T-cell (primary cell): Measurements from ENCODE around the gene UBALD2. TPM values are rescaled to one million over a fixed set of nuclear protein-coding genes. Genes with fewer than 3 reads are reported as not detected.

Experiments
- ATAC-seq, 4 experiments: fragments of 200-7000 bp in 3 of 4; fragments of 150-1000 bp in 1 of 4; cut with Tn5 transposase; replicated peaks in 1 of 4; 1 replicate in 3 of 4; 2 replicates in 1 of 4; pipeline ENCODE4 v1.10.0; 2021; ENCODE audit warnings: moderate library complexity in 3 of 4, mild to moderate bottlenecking in 2 of 4, moderate number of reproducible peaks in 1 of 4
- CTCF ChIA-PET, 2 donors: fragments of 300-600 bp; sonication (Branson Sonifier 250); formaldehyde crosslinking; loops; one replicate each; lab custom pipeline; 2022; ENCODE audit warnings: antibody characterized with exemption in 2 of 2; lab: Charles Lee
- POLR2A ChIA-PET, 2 donors: fragments of 300-600 bp; sonication (Branson Sonifier 250); formaldehyde crosslinking; loops; one replicate each; lab custom pipeline; 2022; ENCODE audit warnings: antibody characterized with exemption in 2 of 2; lab: Charles Lee
- DNase-seq, 35 experiments: peaks; one replicate each; pipeline versions ENCODE4 v3.0.0 to v3.0.0-alpha.2; 2013 to 2023
- H3K27ac ChIP-seq: one replicate; pipeline ENCODE4 v1.5.1; 2013; ENCODE audit warnings: low read length
- H3K27me3 ChIP-seq, 2 experiments: replicated peaks in 1 of 2; 1 replicate in 1 of 2; 2 replicates in 1 of 2; pipeline versions ENCODE4 v1.6.1 to v1.7.0; 2013; ENCODE audit warnings: low read length in 1 of 2, mixed read lengths in 1 of 2; ENCODE audit not compliant: control insufficient read depth in 2 of 2, insufficient read depth in 2 of 2; ENCODE audit errors: extremely low read depth in 1 of 2
- H3K36me3 ChIP-seq, 2 donors: 1 replicate in 1 of 2; 2 replicates in 1 of 2; pipeline versions ENCODE4 v1.6.1 to v1.7.0; 2013; ENCODE audit warnings: low read length in 1 of 2; ENCODE audit not compliant: control insufficient read depth in 2 of 2, insufficient read depth in 1 of 2; ENCODE audit errors: extremely low read depth in 1 of 2
- H3K4me1 ChIP-seq, 2 experiments: 1 replicate in 1 of 2; 2 replicates in 1 of 2; pipeline versions ENCODE4 v1.6.1 to v1.7.0; 2013; ENCODE audit warnings: low read length in 2 of 2, mixed read lengths in 1 of 2; ENCODE audit not compliant: insufficient read depth in 2 of 2, control insufficient read depth in 1 of 2; ENCODE audit errors: extremely low read depth in 1 of 2
- H3K4me3 ChIP-seq, 2 donors: 1 replicate in 1 of 2; 2 replicates in 1 of 2; pipeline versions ENCODE4 v1.5.1 to v1.7.0; 2013; ENCODE audit warnings: mild to moderate bottlenecking in 2 of 2, low read length in 1 of 2, moderate library complexity in 1 of 2; ENCODE audit not compliant: control insufficient read depth in 1 of 2; ENCODE audit errors: extremely low read depth in 1 of 2
- H3K9me3 ChIP-seq: 2 replicates; pipeline ENCODE4 v1.7.0; 2013
- H3K27ac Mint-ChIP-seq, 2 donors: one replicate each; pipeline ENCODE4 v1.8.0; 2020 to 2021; ENCODE audit warnings: mild to moderate bottlenecking in 2 of 2, mixed read lengths in 2 of 2
- H3K27me3 Mint-ChIP-seq, 2 donors: one replicate each; pipeline ENCODE4 v1.8.0; 2021 to 2022; ENCODE audit warnings: mixed read lengths in 2 of 2
- H3K36me3 Mint-ChIP-seq: one replicate; pipeline ENCODE4 v1.8.0; 2021; ENCODE audit warnings: mixed read lengths
- H3K4me1 Mint-ChIP-seq, 3 donors: one replicate each; pipeline ENCODE4 v1.8.0; 2020 to 2022; ENCODE audit warnings: mixed read lengths in 3 of 3, mild to moderate bottlenecking in 1 of 3
- H3K4me3 Mint-ChIP-seq, 3 donors: one replicate each; pipeline ENCODE4 v1.8.0; 2020 to 2022; ENCODE audit warnings: mild to moderate bottlenecking in 3 of 3, mixed read lengths in 3 of 3, moderate library complexity in 3 of 3
- H3K9me3 Mint-ChIP-seq, 3 donors: one replicate each; pipeline ENCODE4 v1.8.0; 2020 to 2022; ENCODE audit warnings: mixed read lengths in 3 of 3
- WGBS: methylation state at CpG from one replicate; pipeline ENCODE4 v1.1.5; 2013; ENCODE audit warnings: missing lambda C conversion rate; ENCODE audit not compliant: insufficient coverage; 5-methylcytosine and 5-hydroxymethylcytosine counted together
- total RNA-seq, 35 experiments: library from RNA in 6 of 35; stranded (reverse) in 6 of 35; fragments of 120-200 nt in 1 of 35; gene quantifications; one replicate each; pipeline versions ENCODE4 v1.2.1 to v1.2.4 and lab custom pipeline; 2013 to 2026

The UBALD2 gene
- total RNA-seq, 5 donors from 2014 or later (not counting 1 experiment from before 2014, with no cell fraction given): 163 to 277 (median 177) TPM

GRCh38 chr17:76317535-76317934 is 52.4 kb downstream of the UBALD2 start:
- Histone ChIP-seq H3K27ac (no peak overlapping the region), H3K4me1 (no peaks in the 10 kb centered on the region), H3K9me3 (no peaks in the 10 kb centered on the region), H3K27me3 (no peaks in the 10 kb centered on the region), H3K4me3 (no peak overlapping the region), H3K36me3 (peaks cover 0 to 24% of the 10 kb centered on the region in 2 donors)
- no peak for ATAC-seq
- WGBS: 67% methylated on average over 1 of the region's 2 CpGs
- DNase-seq: no peak
- H3K36me3 Mint-ChIP-seq: peaks cover 35% of the 10 kb centered on the region
- H3K4me1 Mint-ChIP-seq: peaks cover 3 to 9% (median 6%) of the 10 kb centered on the region in 3 donors
- POLR2A ChIA-PET: no interaction called here
- H3K4me3 Mint-ChIP-seq: no peak overlapping the region
- no peak overlapping the region for H3K27ac Mint-ChIP-seq
- no peaks in the 10 kb centered on the region for H3K27me3 Mint-ChIP-seq
- H3K9me3 Mint-ChIP-seq: no peaks in the 10 kb centered on the region
- CTCF ChIA-PET: interaction anchor here in 1 of 2 donors (0.5 kb wide), 1 partner anchor 265 kb away, joined by 5 read pairs; no protein-coding TSS in a partner anchor

- POLR2A ChIA-PET: no interaction called here
- Histone ChIP-seq H3K27me3 (no peaks in the 10 kb centered on the region), H3K27ac (no peak overlapping the region), H3K36me3 (peaks cover 0 to 14% of the 10 kb centered on the region in 2 donors), H3K4me3 (no peak overlapping the region), H3K9me3 (no peaks in the 10 kb centered on the region), H3K4me1 (no peaks in the 10 kb centered on the region)
- Mint-ChIP-seq H3K27ac (no peak overlapping the region), H3K4me1 (peaks cover 3 to 9% (median 6%) of the 10 kb centered on the region in 3 donors), H3K4me3 (no peak overlapping the region), H3K36me3 (peaks cover 31% of the 10 kb centered on the region), H3K9me3 (no peaks in the 10 kb centered on the region), H3K27me3 (no peaks in the 10 kb centered on the region)
- no CpG with 5 or more reads among the region's 3 CpGs for WGBS
- CTCF ChIA-PET: no interaction called here
- DNase-seq (no peak), ATAC-seq (no peak)
Measured at GRCh38 chr17:76318586-76318985, 53.4 kb downstream of the UBALD2 start.

Other genes starting within 250 kb of the UBALD2 start
- gene EVPL, start 238.0 kb upstream of the UBALD2 start, total RNA-seq: 1 to 10 TPM in 1 of 5 donors, under 1 TPM in 4; 0.58 to 1.0 (median 0.72) TPM
- gene SRP68, start 192.8 kb upstream of the UBALD2 start, total RNA-seq: 10 to 100 TPM; 71.9 to 81.6 (median 78.9) TPM
- gene GALR2, start 190.6 kb upstream of the UBALD2 start, total RNA-seq: 1 to 10 TPM in 1 of 5 donors, under 1 TPM in 2, not detected in 2; 0.20 to 1.3 (median 0.73) TPM
- gene ZACN, start 186.2 kb upstream of the UBALD2 start, total RNA-seq: 1 to 10 TPM in 1 of 5 donors, under 1 TPM in 3, not detected in 1; 0.20 to 1.6 (median 0.31) TPM
- 100 to 1,000 TPM; 119 to 181 (median 156) TPM for gene EXOC7, start 161.6 kb upstream of the UBALD2 start, total RNA-seq
- 1 to 10 TPM in 4 of 5 donors, under 1 TPM in 1; 0.99 to 3.0 (median 1.7) TPM for gene FOXJ1, start 124.1 kb upstream of the UBALD2 start, total RNA-seq
- 10 to 100 TPM; 50.7 to 66.5 (median 61.9) TPM for gene RNF157, start 24.9 kb upstream of the UBALD2 start, total RNA-seq
- gene QRICH2, start 42.9 kb downstream of the UBALD2 start, total RNA-seq: 1 to 10 TPM; 3.0 to 4.3 (median 3.4) TPM
- gene PRPSAP1, start 88.6 kb downstream of the UBALD2 start, total RNA-seq: 10 to 100 TPM; 27.5 to 47.0 (median 40.0) TPM
- gene SPHK1, start 119.3 kb downstream of the UBALD2 start, total RNA-seq: 1 to 10 TPM in 3 of 5 donors, under 1 TPM in 2; 0.70 to 1.6 (median 1.3) TPM
- gene UBE2O, start 187.8 kb downstream of the UBALD2 start, total RNA-seq: 10 to 100 TPM; 33.9 to 57.8 (median 47.5) TPM
- gene AANAT, start 202.3 kb downstream of the UBALD2 start, total RNA-seq: not detected
- gene RHBDF2, start 236.1 kb downstream of the UBALD2 start, total RNA-seq: 10 to 100 TPM; 35.2 to 99.0 (median 74.0) TPM